WTC11 (cell line): ENCODE data around the gene CD9. TPM values are rescaled to one million over a fixed set of nuclear protein-coding genes. Genes with fewer than 3 reads are reported as not detected.
"Not testable (repeated sequence)": the region's sequence is repeated elsewhere in the genome, so short reads cannot be mapped to it uniquely, and the experiment has no call there.

Source experiments
- ATAC-seq: fragments of 200-7000 bp; cut with Tn5 transposase; 2 replicates; pipeline ENCODE4 v1.10.0; 2021; ENCODE audit warnings: mild to moderate bottlenecking, moderate library complexity
- CTCF ChIA-PET: fragments of 300-600 bp; sonication (Branson Sonifier 250); formaldehyde crosslinking; loops from one replicate; lab custom pipeline; 2021; ENCODE audit warnings: antibody characterized with exemption; lab: Charles Lee
- POLR2A ChIA-PET: fragments of 350-600 bp; sonication (Branson Sonifier 250); formaldehyde crosslinking; loops from one replicate; lab custom pipeline; 2021; ENCODE audit warnings: antibody characterized with exemption; lab: Charles Lee
- DNase-seq: peaks from one replicate; pipeline ENCODE4 v3.0.0; 2021; ENCODE audit warnings: low spot score
- H3K27ac Mint-ChIP-seq: 2 replicates; pipeline ENCODE4 v1.8.0; 2021; ENCODE audit warnings: mixed read lengths
- H3K27me3 Mint-ChIP-seq: 2 replicates; pipeline ENCODE4 v1.8.0; 2021; ENCODE audit warnings: low read depth, mild to moderate bottlenecking, moderate library complexity, mixed read lengths
- H3K36me3 Mint-ChIP-seq: 2 replicates; pipeline ENCODE4 v1.8.0; 2021; ENCODE audit warnings: mixed read lengths
- H3K4me1 Mint-ChIP-seq: 2 replicates; pipeline ENCODE4 v1.8.0; 2022; ENCODE audit warnings: mixed read lengths
- H3K4me3 Mint-ChIP-seq: 2 replicates; pipeline ENCODE4 v1.8.0; 2021; ENCODE audit warnings: mild to moderate bottlenecking, moderate library complexity, mixed read lengths
- H3K9me3 Mint-ChIP-seq: 2 replicates; pipeline ENCODE4 v1.8.0; 2021; ENCODE audit warnings: mixed read lengths
- CREM ChIP-seq: sonication (generic); formaldehyde crosslinking; IDR thresholded peaks from 2 replicates; pipeline ENCODE4 v1.8.1; 2022; ENCODE audit warnings: mild to moderate bottlenecking, missing genetic modification reagents, moderate library complexity
- GRHL2 ChIP-seq: fragments of 250-450 bp; sonication (Bioruptor Pico); IDR thresholded peaks from 2 replicates; pipeline ENCODE4 v1.8.0; 2022; ENCODE audit warnings: mild to moderate bottlenecking, moderate library complexity; ENCODE audit not compliant: insufficient replicate concordance, severe bottlenecking
- GTF2I ChIP-seq: fragments of 250-450 bp; sonication (Bioruptor Pico); conservative IDR thresholded peaks from 2 replicates; pipeline ENCODE4 v1.4.0; 2021; ENCODE audit warnings: mild to moderate bottlenecking
- JAZF1 ChIP-seq: fragments of 250-450 bp; sonication (Bioruptor Pico); IDR thresholded peaks from 2 replicates; pipeline ENCODE4 v1.9.0; 2021; ENCODE audit warnings: moderate library complexity, mild to moderate bottlenecking, inconsistent platforms
- MAX ChIP-seq: sonication (generic); formaldehyde crosslinking; IDR thresholded peaks from 2 replicates; pipeline ENCODE4 v1.8.0; 2022; ENCODE audit warnings: mild to moderate bottlenecking, missing genetic modification reagents
- NFE2L1 ChIP-seq: sonication (generic); formaldehyde crosslinking; IDR thresholded peaks from 2 replicates; pipeline ENCODE4 v1.8.1; 2023; ENCODE audit warnings: missing genetic modification reagents
- NFYB ChIP-seq: sonication (generic); formaldehyde crosslinking; conservative IDR thresholded peaks from 2 replicates; pipeline ENCODE4 v1.8.0; 2022; ENCODE audit warnings: low read depth, missing genetic modification reagents
- NR3C1 ChIP-seq: sonication (generic); formaldehyde crosslinking; conservative IDR thresholded peaks from 2 replicates; pipeline ENCODE4 v1.8.1; 2023; ENCODE audit warnings: low read depth, mild to moderate bottlenecking, missing genetic modification reagents
- OVOL2 ChIP-seq: fragments of 250-450 bp; sonication (Bioruptor Pico); IDR thresholded peaks from 2 replicates; pipeline ENCODE4 v1.9.0; 2021; ENCODE audit warnings: mild to moderate bottlenecking, borderline replicate concordance
- PRRX2 ChIP-seq: fragments of 250-450 bp; sonication (Bioruptor Pico); IDR thresholded peaks from 2 replicates; pipeline ENCODE4 v1.8.0; 2021; ENCODE audit warnings: mild to moderate bottlenecking
- RELA ChIP-seq: sonication (generic); formaldehyde crosslinking; IDR thresholded peaks from 2 replicates; pipeline ENCODE4 v1.8.1; 2022; ENCODE audit warnings: missing genetic modification reagents, mild to moderate bottlenecking, borderline replicate concordance
- TP53 ChIP-seq: sonication (generic); formaldehyde crosslinking; IDR thresholded peaks from 2 replicates; pipeline ENCODE4 v1.8.1; 2023; ENCODE audit warnings: mild to moderate bottlenecking, missing genetic modification reagents
- ZNF138 ChIP-seq: sonication (generic); formaldehyde crosslinking; conservative IDR thresholded peaks from 2 replicates; pipeline ENCODE4 v1.8.1; 2022; ENCODE audit warnings: mild to moderate bottlenecking, moderate library complexity, missing genetic modification reagents
- ZNF219 ChIP-seq: sonication (generic); formaldehyde crosslinking; IDR thresholded peaks from 2 replicates; pipeline ENCODE4 v1.8.0; 2023; ENCODE audit warnings: missing genetic modification reagents, mild to moderate bottlenecking, borderline replicate concordance
- total RNA-seq: library from RNA; stranded (reverse); gene quantifications from 3 replicates; pipeline ENCODE4 v1.2.3, GENCODE V29; 2021
- TF ChIP-seq, protein P1 (sequence below): sonication (generic); formaldehyde crosslinking; conservative IDR thresholded peaks from 2 replicates; pipeline ENCODE4 v1.8.1; 2022; ENCODE audit warnings: mild to moderate bottlenecking, missing genetic modification reagents
- TF ChIP-seq, protein P2 (sequence below): sonication (generic); formaldehyde crosslinking; IDR thresholded peaks from 2 replicates; pipeline ENCODE4 v1.8.1; 2023; ENCODE audit warnings: mild to moderate bottlenecking, missing genetic modification reagents, moderate library complexity
- TF ChIP-seq, protein P3 (sequence below): fragments of 250-450 bp; sonication (Bioruptor Pico); conservative IDR thresholded peaks from 2 replicates; pipeline ENCODE4 v1.9.0; 2021; ENCODE audit warnings: mild to moderate bottlenecking
- TF ChIP-seq, protein P4 (sequence below): fragments of 250-450 bp; sonication (Bioruptor Pico); IDR thresholded peaks from 2 replicates; pipeline ENCODE4 v1.9.0; 2021; ENCODE audit warnings: mild to moderate bottlenecking, borderline replicate concordance

The CD9 gene
- total RNA-seq, 1 experiment from 2014 or later, result 260 TPM

DNA sequence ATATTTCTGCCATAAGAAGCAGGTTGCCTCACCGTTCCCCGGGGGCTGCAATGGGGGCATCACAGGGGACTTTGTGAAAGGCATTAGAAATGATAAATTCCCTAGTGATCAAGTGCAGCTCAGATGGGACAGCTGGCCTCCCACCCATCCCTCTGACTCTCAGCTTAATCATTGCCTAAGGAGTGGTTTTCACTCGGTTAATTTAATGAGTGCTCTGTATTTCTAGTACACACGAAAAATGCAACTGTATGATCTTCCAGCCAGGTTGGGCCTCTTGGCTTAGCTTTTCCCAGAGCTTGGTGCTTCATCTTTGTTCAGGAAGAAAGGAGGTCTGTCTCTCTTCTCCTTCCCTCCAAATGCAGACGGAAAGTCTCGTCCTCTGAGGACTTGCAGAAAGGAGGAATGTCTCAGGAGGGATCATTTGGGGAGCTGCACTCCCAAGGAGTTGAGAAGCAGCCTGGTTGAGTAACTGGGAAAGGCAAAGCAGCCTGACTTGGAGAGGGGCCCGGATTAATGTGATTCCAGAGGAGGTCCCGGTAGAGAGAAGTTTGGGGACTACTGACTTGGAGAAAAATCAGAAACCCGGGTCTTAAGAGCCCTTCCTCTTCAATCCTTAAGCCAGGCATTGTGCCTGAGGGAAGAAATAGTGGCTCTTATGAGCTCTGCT, 7.2 kb downstream of the CD9 start (continued):
- TF ChIP-seq, protein P1, sequence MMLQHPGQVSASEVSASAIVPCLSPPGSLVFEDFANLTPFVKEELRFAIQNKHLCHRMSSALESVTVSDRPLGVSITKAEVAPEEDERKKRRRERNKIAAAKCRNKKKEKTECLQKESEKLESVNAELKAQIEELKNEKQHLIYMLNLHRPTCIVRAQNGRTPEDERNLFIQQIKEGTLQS (CRISPR knock-in tag), result no peak

- H3K4me3 Mint-ChIP-seq, result no peak overlapping the region
- ChIA-PET CTCF (interaction anchor here (1.5 to 16.4 kb wide), 3 partner anchors 13 to 76 kb away, joined by 5 to 431 read pairs (median 19); no protein-coding TSS in a partner anchor), POLR2A (interaction anchor here (0.6 kb wide), 1 partner anchor 127 kb away, joined by 4 read pairs; no protein-coding TSS in a partner anchor)
- DNase-seq (no peak), ATAC-seq (no peak)
- TF ChIP-seq ZNF219 (CRISPR knock-in tag) (no peak), GRHL2 (no peak), JAZF1 (CRISPR knock-in tag) (no peak)
- TF ChIP-seq, protein P2, sequence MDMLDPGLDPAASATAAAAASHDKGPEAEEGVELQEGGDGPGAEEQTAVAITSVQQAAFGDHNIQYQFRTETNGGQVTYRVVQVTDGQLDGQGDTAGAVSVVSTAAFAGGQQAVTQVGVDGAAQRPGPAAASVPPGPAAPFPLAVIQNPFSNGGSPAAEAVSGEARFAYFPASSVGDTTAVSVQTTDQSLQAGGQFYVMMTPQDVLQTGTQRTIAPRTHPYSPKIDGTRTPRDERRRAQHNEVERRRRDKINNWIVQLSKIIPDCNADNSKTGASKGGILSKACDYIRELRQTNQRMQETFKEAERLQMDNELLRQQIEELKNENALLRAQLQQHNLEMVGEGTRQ (CRISPR knock-in tag), result no peak
- H3K4me1 Mint-ChIP-seq, result peaks cover 95% of the 10 kb centered on the region
- peaks cover 46% of the 10 kb centered on the region for H3K36me3 Mint-ChIP-seq
- peak overlapping the region; percentile 87 for H3K27ac Mint-ChIP-seq
- no peaks in the 10 kb centered on the region for H3K9me3 Mint-ChIP-seq
- no peaks in the 10 kb centered on the region for H3K27me3 Mint-ChIP-seq
Observed at GRCh38 chr12:6208130-6208529, 7.9 kb downstream of the CD9 start.

DNA sequence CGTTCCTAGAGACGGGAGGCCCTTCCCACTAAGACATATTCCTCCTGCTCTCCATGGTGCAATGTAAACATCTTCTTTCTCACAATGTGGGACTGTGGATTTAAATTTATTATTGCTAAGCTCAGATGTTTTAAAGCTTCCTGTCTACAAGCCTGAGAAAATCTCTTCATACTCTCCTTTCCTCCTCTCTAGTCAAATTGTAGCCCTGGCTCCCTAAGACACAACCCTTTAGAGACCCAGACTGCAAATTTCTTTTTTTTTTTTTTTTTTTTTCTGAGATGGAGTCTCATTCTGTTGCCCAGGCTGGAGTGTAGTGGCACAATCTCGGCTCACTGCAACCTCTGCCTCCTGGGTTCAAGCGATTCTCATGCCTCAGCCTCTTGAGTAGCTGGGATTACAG, 9.2 kb downstream of the CD9 start:
- peaks cover 95% of the 10 kb centered on the region for H3K4me1 Mint-ChIP-seq

GRCh38 chr12:6211421-6211869, 11.2 kb downstream of the CD9 start:
- no peak for TF ChIP-seq TP53 (CRISPR knock-in tag)
- no peak for TF ChIP-seq MAX (CRISPR knock-in tag)
- TF ChIP-seq NFE2L1 (CRISPR knock-in tag), result no peak
- no peak for TF ChIP-seq ZNF138
- TF ChIP-seq, protein P3, sequence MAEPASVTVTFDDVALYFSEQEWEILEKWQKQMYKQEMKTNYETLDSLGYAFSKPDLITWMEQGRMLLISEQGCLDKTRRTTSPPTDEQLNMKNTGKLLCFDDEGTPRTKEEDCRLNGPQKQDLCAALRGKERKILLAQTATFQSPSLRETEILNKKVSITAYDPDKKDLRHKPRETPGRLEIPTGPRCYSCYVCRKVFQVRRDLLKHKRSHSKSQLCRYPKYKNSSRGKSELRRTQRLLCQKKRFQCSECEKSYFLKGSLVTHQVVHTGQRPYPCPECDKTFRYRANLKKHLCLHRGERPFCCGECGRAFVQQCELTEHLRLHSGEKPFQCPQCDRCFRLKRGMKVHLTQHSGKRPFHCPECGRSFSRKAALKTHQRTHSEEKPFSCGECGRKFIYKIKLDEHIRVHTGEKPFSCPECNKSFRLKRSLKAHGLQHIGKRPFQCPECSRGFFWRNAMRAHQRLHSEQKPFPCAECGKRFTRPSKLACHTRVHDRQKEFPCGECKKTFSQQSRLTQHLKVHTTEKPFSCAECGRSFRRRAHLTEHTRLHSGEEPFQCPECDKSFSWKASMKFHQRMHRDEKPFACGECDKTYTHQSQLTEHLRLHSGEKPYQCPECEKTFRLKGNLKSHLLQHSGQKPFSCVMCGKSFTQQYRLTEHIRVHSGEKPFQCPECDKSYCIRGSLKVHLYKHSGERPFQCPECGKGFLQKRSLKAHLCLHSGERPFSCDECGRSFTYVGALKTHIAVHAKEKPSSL (CRISPR knock-in tag), result no peak
- no peak for TF ChIP-seq OVOL2 (CRISPR knock-in tag)
- TF ChIP-seq NR3C1 (CRISPR knock-in tag), result no peak
- TF ChIP-seq, protein P2 (CRISPR knock-in tag), result no peak
- TF ChIP-seq RELA (CRISPR knock-in tag), result no peak
- no peak for TF ChIP-seq NFYB (CRISPR knock-in tag)
- TF ChIP-seq GTF2I (CRISPR knock-in tag), result no peak
- no peak for TF ChIP-seq PRRX2
- TF ChIP-seq, protein P4, sequence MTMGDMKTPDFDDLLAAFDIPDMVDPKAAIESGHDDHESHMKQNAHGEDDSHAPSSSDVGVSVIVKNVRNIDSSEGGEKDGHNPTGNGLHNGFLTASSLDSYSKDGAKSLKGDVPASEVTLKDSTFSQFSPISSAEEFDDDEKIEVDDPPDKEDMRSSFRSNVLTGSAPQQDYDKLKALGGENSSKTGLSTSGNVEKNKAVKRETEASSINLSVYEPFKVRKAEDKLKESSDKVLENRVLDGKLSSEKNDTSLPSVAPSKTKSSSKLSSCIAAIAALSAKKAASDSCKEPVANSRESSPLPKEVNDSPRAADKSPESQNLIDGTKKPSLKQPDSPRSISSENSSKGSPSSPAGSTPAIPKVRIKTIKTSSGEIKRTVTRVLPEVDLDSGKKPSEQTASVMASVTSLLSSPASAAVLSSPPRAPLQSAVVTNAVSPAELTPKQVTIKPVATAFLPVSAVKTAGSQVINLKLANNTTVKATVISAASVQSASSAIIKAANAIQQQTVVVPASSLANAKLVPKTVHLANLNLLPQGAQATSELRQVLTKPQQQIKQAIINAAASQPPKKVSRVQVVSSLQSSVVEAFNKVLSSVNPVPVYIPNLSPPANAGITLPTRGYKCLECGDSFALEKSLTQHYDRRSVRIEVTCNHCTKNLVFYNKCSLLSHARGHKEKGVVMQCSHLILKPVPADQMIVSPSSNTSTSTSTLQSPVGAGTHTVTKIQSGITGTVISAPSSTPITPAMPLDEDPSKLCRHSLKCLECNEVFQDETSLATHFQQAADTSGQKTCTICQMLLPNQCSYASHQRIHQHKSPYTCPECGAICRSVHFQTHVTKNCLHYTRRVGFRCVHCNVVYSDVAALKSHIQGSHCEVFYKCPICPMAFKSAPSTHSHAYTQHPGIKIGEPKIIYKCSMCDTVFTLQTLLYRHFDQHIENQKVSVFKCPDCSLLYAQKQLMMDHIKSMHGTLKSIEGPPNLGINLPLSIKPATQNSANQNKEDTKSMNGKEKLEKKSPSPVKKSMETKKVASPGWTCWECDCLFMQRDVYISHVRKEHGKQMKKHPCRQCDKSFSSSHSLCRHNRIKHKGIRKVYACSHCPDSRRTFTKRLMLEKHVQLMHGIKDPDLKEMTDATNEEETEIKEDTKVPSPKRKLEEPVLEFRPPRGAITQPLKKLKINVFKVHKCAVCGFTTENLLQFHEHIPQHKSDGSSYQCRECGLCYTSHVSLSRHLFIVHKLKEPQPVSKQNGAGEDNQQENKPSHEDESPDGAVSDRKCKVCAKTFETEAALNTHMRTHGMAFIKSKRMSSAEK (CRISPR knock-in tag), result no peak
- no peak for TF ChIP-seq CREM (CRISPR knock-in tag)
- CTCF ChIA-PET, result interaction anchor here (4.9 to 5.4 kb wide), 2 partner anchors 15 to 67 kb away, joined by 46 to 70 read pairs; no protein-coding TSS in a partner anchor
- no peak for ATAC-seq
- POLR2A ChIA-PET, result no interaction called here
- Mint-ChIP-seq H3K27me3 (no peaks in the 10 kb centered on the region), H3K9me3 (no peaks in the 10 kb centered on the region), H3K27ac (peak overlapping the region; percentile 100), H3K36me3 (peaks cover 42% of the 10 kb centered on the region), H3K4me3 (no peak overlapping the region), H3K4me1 (peaks cover 95% of the 10 kb centered on the region)
- DNase-seq, result no peak

More for the DNA sequence above, 9.2 kb downstream of the CD9 start:
- ATAC-seq, H3K9me3 Mint-ChIP-seq, DNase-seq, H3K4me3 Mint-ChIP-seq, H3K27me3 Mint-ChIP-seq: not testable (repeated sequence)
- POLR2A ChIA-PET, result interaction anchor here (1.1 kb wide), 1 partner anchor 8 kb away, joined by 3 read pairs; no protein-coding TSS in a partner anchor
- H3K27ac Mint-ChIP-seq, result peak overlapping the region; percentile 90
- CTCF ChIA-PET, result interaction anchor here (4.2 kb wide), 1 partner anchor 14 kb away, joined by 19 read pairs; no protein-coding TSS in a partner anchor
- peaks cover 49% of the 10 kb centered on the region for H3K36me3 Mint-ChIP-seq
